DOHH2 (cell line): Measurements from ENCODE around the gene TNFRSF13B.
"Not testable (repeated sequence)": the region's sequence is repeated elsewhere in the genome, so short reads cannot be mapped to it uniquely, and the experiment has no call there.

ENCODE experiments used
- H3F3A ChIP-seq: fragments of 200-600 bp; sonication (generic), shearing (Covaris generic); 2 replicates; pipeline ENCODE4 v1.6.0; 2016; ENCODE audit warnings: antibody characterized with exemption, mild to moderate bottlenecking; ENCODE audit not compliant: control insufficient read depth, insufficient read depth
- H3K27ac ChIP-seq: fragments of 200-600 bp; sonication (generic); 2 replicates; pipeline ENCODE4 v1.5.1; 2014; ENCODE audit warnings: low read depth, mild to moderate bottlenecking, low read length, moderate library complexity
- H3K27me3 ChIP-seq: fragments of 200-600 bp; sonication (generic); 2 replicates; pipeline ENCODE4 v1.6.1; 2014; ENCODE audit warnings: mild to moderate bottlenecking, low read length, mixed read lengths; ENCODE audit not compliant: control insufficient read depth
- H3K36me3 ChIP-seq: fragments of 200-600 bp; sonication (generic); 2 replicates; pipeline ENCODE4 v1.6.1; 2014; ENCODE audit warnings: mild to moderate bottlenecking, low read length, moderate library complexity, mixed read lengths; ENCODE audit not compliant: control insufficient read depth
- H3K4me1 ChIP-seq: fragments of 200-600 bp; sonication (generic); 2 replicates; pipeline ENCODE4 v1.6.1; 2014; ENCODE audit warnings: mild to moderate bottlenecking, low read length, mixed read lengths; ENCODE audit not compliant: control insufficient read depth
- H3K4me2 ChIP-seq: fragments of 200-600 bp; sonication (generic); 2 replicates; pipeline ENCODE4 v1.6.0; 2014; ENCODE audit warnings: mild to moderate bottlenecking, low read length, moderate library complexity
- H3K4me3 ChIP-seq: fragments of 200-600 bp; sonication (generic); 2 replicates; pipeline ENCODE4 v1.5.1; 2014; ENCODE audit warnings: mild to moderate bottlenecking, low read length, mixed read lengths
- H3K79me2 ChIP-seq: fragments of 200-600 bp; sonication (generic); 2 replicates; pipeline ENCODE4 v1.6.1; 2014; ENCODE audit warnings: mild to moderate bottlenecking, low read length, mixed read lengths; ENCODE audit not compliant: control insufficient read depth
- H3K9me2 ChIP-seq: fragments of 200-600 bp; sonication (generic); replicated peaks from 2 replicates; pipeline ENCODE4 v1.6.1; 2014; ENCODE audit warnings: mild to moderate bottlenecking, low read length, mixed read lengths; ENCODE audit not compliant: control insufficient read depth
- H3K9me3 ChIP-seq: fragments of 200-600 bp; sonication (generic); 2 replicates; pipeline ENCODE4 v1.6.1; 2014; ENCODE audit warnings: antibody characterized with exemption, low read length, mixed read lengths; ENCODE audit not compliant: control insufficient read depth, insufficient read depth
- H4K20me1 ChIP-seq: fragments of 200-600 bp; sonication (generic); 2 replicates; pipeline ENCODE4 v1.6.0; 2014; ENCODE audit warnings: low read depth, mild to moderate bottlenecking, antibody characterized with exemption, low read length, moderate library complexity; ENCODE audit not compliant: control insufficient read depth, insufficient read depth
- CTCF ChIP-seq: fragments of 200-600 bp; sonication (generic); IDR thresholded peaks from one replicate; pipeline ENCODE4 v1.5.1; 2014; ENCODE audit warnings: antibody characterized with exemption, mild to moderate bottlenecking, low read depth, low read length; ENCODE audit not compliant: poor library complexity, severe bottlenecking
- EZH2phosphoT487 ChIP-seq: fragments of 200-600 bp; sonication (generic); IDR thresholded peaks from 2 replicates; pipeline ENCODE4 v1.6.1; 2017; ENCODE audit warnings: borderline replicate concordance, mild to moderate bottlenecking, antibody characterized with exemption, low read length, moderate library complexity, mixed read lengths

TNFRSF13B gene

GRCh38 chr17:16908273-16908672 is 63.6 kb downstream of the TNFRSF13B start:
- Histone ChIP-seq H3K4me2 (no peak overlapping the region), H3F3A (no peaks in the 10 kb centered on the region), H3K27ac (no peak overlapping the region), H3K9me3 (no peaks in the 10 kb centered on the region), H3K4me1 (peaks cover 3% of the 10 kb centered on the region; the same call in 1 of the 2 replicates), H3K79me2 (no peaks in the 10 kb centered on the region), H3K27me3 (peaks cover 38% of the 10 kb centered on the region), H3K4me3 (no peak overlapping the region), H4K20me1 (no peaks in the 10 kb centered on the region), H3K36me3 (no peaks in the 10 kb centered on the region), H3K9me2 (no peaks in the 10 kb centered on the region)
- no peak for TF ChIP-seq CTCF
- TF ChIP-seq EZH2phosphoT487: no peak

DNA sequence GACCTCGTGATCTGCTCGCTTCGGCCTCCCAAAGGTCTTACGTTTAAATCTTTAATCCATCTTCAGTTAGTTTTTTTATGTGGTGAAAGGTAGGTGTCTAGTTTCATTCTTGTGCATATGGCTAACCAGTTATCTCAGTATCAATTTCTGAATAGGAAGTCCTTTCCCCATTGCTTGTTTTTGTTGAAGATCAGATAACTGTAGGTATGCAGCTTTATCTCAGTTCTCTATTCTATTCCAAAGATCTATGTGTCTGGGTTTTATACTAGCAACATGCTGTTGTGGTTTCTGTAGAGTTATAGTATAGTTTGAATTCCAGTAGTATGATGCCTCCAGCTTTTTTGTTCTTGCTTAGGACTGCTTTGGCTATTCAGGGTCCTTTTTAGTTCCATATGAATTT is 65.2 kb downstream of the TNFRSF13B start:
- H3K36me3 ChIP-seq: no peaks in the 10 kb centered on the region
- no peak overlapping the region for H3K27ac ChIP-seq
- H3K9me2 ChIP-seq: no peaks in the 10 kb centered on the region
- peaks cover 3% of the 10 kb centered on the region; the same call in 1 of the 2 replicates for H3K4me1 ChIP-seq
- no peaks in the 10 kb centered on the region for H3K79me2 ChIP-seq
- H3K4me2 ChIP-seq: no peak overlapping the region
- TF ChIP-seq CTCF (no peak), EZH2phosphoT487 (no peak)
- no peaks in the 10 kb centered on the region for H3F3A ChIP-seq
- no peaks in the 10 kb centered on the region for H3K9me3 ChIP-seq
- no peak overlapping the region for H3K4me3 ChIP-seq
- H3K27me3 ChIP-seq: peaks cover 35% of the 10 kb centered on the region
- no peaks in the 10 kb centered on the region for H4K20me1 ChIP-seq

DNA sequence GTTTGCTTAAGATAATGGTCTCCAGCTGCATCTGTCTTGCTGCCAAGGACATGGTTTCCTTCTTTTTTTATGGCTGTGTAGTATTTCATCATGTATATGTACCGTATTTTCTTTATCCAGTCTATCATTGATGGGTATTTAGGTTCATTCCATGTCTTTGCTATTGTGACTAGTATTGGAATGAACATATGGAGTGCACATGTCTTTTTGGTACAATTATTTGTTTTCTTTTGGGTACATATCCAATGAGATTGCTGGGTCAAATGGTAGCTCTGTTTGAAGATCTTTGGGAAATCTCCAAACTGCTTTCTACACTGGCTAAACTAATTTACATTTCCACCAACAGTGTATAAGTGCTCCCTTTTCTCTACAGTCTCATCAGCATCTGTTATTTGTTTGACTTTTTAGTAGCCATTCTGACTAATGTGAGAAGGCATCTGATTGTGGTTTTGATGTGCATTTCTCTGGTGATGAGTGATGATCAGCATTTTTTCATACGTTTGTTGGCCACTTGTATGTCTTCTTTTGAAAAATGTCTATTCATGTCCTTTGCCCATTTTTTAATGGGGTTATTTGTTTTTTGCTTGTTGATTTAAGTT is 66.2 kb downstream of the TNFRSF13B start:
- Histone ChIP-seq H3K27me3 (peaks cover 38% of the 10 kb centered on the region), H3K9me3 (no peaks in the 10 kb centered on the region), H3K4me3 (no peak overlapping the region), H3K36me3 (no peaks in the 10 kb centered on the region), H3F3A (no peaks in the 10 kb centered on the region), H4K20me1 (no peaks in the 10 kb centered on the region), H3K4me2 (no peak overlapping the region), H3K27ac (no peak overlapping the region), H3K4me1 (peaks cover 3% of the 10 kb centered on the region; the same call in 1 of the 2 replicates), H3K79me2 (no peaks in the 10 kb centered on the region), H3K9me2 (no peaks in the 10 kb centered on the region)
- TF ChIP-seq CTCF (no peak), EZH2phosphoT487 (no peak)

DNA sequence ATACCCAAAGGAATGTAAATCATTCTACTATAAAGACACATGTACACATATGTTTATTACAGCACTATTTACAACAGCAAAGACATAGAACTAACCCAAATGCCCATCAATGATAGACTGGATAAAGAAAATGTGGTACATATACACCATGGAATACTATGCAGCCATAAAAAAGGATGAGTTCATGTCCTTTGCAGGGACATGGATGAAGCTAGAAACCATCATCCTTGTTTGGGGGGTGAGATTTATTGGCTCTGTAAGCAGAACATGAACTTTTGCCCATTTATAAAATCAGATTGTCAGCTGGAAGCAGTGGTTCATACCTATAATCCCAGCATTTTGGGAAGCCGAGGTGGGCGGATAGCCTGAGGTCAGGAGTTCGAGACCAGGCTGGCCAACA is 68.8 kb downstream of the TNFRSF13B start:
- not testable (repeated sequence) for H3K9me2 ChIP-seq, H4K20me1 ChIP-seq, H3K4me1 ChIP-seq, H3K79me2 ChIP-seq, H3K4me3 ChIP-seq, H3K36me3 ChIP-seq, H3K9me3 ChIP-seq, H3K4me2 ChIP-seq, H3K27ac ChIP-seq, H3F3A ChIP-seq
- peaks cover 24% of the 10 kb centered on the region for H3K27me3 ChIP-seq
